NT2/D1 (cell line): ENCODE results near the gene FAM118A.

Experiments
- DNase-seq: peaks from one replicate; pipeline ENCODE4 v3.0.0-alpha.2; 2011; ENCODE audit warnings: low read depth, low spot score
- H3K27me3 ChIP-seq: 2 replicates; pipeline ENCODE4 v1.6.0; 2011; ENCODE audit warnings: mild to moderate bottlenecking; ENCODE audit not compliant: insufficient read length, insufficient read depth
- H3K36me3 ChIP-seq: 2 replicates; pipeline ENCODE4 v1.6.1; 2011; ENCODE audit warnings: mild to moderate bottlenecking, low read length, mixed read lengths; ENCODE audit not compliant: insufficient read depth, insufficient read length
- H3K4me1 ChIP-seq: 2 replicates; pipeline ENCODE4 v1.5.1; 2011; ENCODE audit not compliant: insufficient read depth, insufficient read length
- H3K4me3 ChIP-seq: 2 replicates; pipeline ENCODE4 v1.5.1; 2011; ENCODE audit warnings: low read depth; ENCODE audit not compliant: insufficient read length
- H3K9ac ChIP-seq: 2 replicates; pipeline ENCODE4 v1.6.0; 2011; ENCODE audit warnings: low read depth; ENCODE audit not compliant: insufficient read length
- H3K9me3 ChIP-seq: 2 replicates; pipeline ENCODE4 v1.5.1; 2011; ENCODE audit warnings: mild to moderate bottlenecking, low read length; ENCODE audit not compliant: insufficient read depth
- SUZ12 ChIP-seq: IDR thresholded peaks from 2 replicates; pipeline ENCODE4 v1.6.1; 2011; ENCODE audit not compliant: insufficient read length, insufficient read depth; ENCODE audit errors: extremely low read depth
- YY1 ChIP-seq: IDR thresholded peaks from 2 replicates; pipeline ENCODE4 v1.6.1; 2011; ENCODE audit not compliant: insufficient read length, insufficient read depth
- ZNF274 ChIP-seq: IDR thresholded peaks from 2 replicates; pipeline ENCODE4 v1.6.1; 2011; ENCODE audit warnings: mild to moderate bottlenecking, low read depth, low read length

FAM118A gene

DNA sequence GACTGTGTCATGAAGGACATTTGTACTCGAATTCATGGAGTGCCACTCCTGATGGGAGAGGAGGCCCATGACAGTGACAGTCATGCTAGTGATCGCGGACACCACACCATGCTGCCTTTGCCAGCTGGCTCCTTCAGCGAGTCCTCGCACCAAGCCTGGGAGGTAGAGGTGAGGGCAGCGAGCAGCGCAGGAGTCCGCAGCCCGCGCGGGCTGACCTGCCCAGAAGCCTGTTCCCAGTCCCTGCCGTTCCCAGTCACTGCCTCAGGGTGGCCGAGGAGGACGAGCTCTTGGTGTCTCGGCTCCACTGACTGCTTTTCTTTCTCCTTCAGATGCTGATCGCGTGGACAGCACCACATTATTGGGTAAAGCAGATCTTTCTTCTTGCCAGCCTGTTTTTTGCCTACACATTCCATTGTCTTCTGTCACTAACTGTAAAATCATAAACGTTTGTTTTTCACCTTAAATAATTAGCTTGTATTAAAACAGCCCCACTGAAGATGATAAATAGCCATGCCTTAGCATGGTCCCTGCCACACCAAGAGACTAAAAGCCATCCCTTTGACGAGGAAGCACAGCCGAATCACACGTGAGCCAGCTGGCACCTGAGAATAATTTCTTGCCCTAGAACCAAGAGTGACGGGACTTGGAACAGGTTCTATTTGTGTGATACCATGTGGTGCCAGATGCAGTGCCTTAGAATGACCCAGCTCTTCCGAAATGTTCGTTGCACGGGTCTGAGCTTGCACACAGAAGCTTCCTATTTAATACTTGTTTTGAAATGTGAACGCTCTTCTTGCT, 25.5 kb downstream of the FAM118A start:
- Histone ChIP-seq H3K4me3 (no peak overlapping the region), H3K27me3 (no peaks in the 10 kb centered on the region), H3K9ac (no peak overlapping the region), H3K4me1 (no peaks in the 10 kb centered on the region), H3K9me3 (no peaks in the 10 kb centered on the region), H3K36me3 (peaks cover 58% of the 10 kb centered on the region)
- no peak for DNase-seq
- TF ChIP-seq SUZ12 (no peak), YY1 (no peak), ZNF274 (no peak)

DNA sequence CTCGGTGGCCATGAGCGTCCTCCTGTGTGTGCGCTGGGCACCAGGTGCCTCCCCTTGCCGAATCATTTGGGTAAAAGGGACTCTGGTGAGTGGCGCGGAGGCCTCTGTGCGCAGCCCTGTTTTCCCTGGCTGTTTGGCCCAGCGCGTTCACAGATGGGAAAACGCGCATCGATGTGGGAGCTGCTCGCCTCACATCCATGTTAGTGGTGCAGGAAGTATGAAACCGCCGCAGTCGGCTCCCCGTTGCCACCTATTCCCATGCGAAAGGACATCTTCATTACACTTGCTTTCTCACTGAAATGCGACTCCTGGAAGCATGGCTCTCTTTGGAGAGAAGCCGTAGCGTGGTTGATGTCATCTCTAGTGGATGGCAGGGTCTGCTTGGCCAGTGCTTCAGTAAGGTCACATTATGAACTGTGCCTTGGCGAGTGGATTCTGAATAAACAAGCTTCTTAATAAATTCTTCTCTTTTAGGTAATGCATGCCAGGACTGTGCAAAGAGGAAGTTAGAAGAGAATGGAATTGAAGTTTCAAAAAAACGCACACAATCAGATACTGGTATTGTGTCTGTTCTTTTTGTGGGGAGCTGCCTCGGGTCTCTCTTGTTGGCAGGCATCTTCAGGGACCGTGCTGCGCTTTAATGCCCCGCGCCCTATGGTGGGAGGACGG, 26.3 kb downstream of the FAM118A start:
- DNase-seq, result no peak
- H3K9me3 ChIP-seq, result no peaks in the 10 kb centered on the region
- TF ChIP-seq SUZ12, result no peak
- TF ChIP-seq YY1, result no peak
- no peak for TF ChIP-seq ZNF274
- no peaks in the 10 kb centered on the region for H3K27me3 ChIP-seq
- no peak overlapping the region for H3K4me3 ChIP-seq
- H3K36me3 ChIP-seq, result peaks cover 58% of the 10 kb centered on the region
- H3K9ac ChIP-seq, result no peak overlapping the region
- no peaks in the 10 kb centered on the region for H3K4me1 ChIP-seq

DNA sequence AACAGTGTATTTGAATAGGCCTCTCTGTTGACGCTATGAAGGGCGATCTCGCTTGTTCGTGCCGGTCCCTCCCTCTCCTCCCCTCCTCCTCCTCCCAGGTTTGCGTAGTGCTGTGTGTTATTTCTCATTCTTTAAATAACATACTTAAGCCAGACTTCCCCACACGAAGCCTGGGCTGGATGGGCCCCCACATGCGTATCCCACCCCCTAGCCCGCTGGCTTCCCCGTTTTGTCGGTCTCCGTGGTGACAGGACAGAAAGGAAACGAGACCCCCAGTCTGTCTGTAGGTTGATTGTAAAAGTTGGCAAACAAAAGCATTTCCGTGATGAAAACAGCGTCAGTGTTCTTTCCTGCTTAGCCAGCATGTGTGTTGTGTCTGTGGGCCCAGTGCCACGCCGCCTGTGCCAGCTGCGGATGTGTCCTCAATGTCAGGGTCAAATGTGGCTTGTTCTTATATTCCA, 27.3 kb downstream of the FAM118A start:
- Histone ChIP-seq H3K27me3 (no peaks in the 10 kb centered on the region), H3K36me3 (peaks cover 58% of the 10 kb centered on the region), H3K9ac (no peak overlapping the region), H3K4me3 (no peak overlapping the region), H3K9me3 (no peaks in the 10 kb centered on the region), H3K4me1 (no peaks in the 10 kb centered on the region)
- no peak for TF ChIP-seq YY1
- TF ChIP-seq SUZ12, result no peak
- TF ChIP-seq ZNF274, result no peak
- no peak for DNase-seq

DNA sequence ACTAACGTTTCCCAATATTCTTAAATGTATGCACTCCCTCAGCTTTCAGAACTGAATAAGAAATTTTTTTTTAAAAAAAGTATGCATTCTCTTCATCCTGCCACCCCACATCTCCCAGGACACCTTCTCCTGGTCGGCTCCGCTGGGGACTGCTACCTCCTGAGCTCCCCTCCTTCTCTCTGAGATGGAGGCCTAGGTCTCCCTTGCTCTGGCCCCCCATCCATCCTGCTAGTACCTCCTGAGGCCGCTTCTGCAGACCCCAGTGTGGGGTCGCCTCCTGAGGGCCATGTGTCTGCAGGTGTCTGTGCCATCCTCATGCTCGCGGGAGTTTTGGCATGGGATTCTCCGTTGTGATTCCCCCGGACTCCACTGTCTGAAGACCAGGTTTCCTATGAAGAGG, 27.8 kb downstream of the FAM118A start:
- no peak overlapping the region for H3K4me3 ChIP-seq
- H3K9me3 ChIP-seq, result no peaks in the 10 kb centered on the region
- no peak overlapping the region for H3K9ac ChIP-seq
- H3K36me3 ChIP-seq, result peaks cover 56% of the 10 kb centered on the region
- H3K27me3 ChIP-seq, result no peaks in the 10 kb centered on the region
- TF ChIP-seq ZNF274, result no peak
- no peak for TF ChIP-seq SUZ12
- no peak for TF ChIP-seq YY1
- no peak for DNase-seq
- no peaks in the 10 kb centered on the region for H3K4me1 ChIP-seq

DNA sequence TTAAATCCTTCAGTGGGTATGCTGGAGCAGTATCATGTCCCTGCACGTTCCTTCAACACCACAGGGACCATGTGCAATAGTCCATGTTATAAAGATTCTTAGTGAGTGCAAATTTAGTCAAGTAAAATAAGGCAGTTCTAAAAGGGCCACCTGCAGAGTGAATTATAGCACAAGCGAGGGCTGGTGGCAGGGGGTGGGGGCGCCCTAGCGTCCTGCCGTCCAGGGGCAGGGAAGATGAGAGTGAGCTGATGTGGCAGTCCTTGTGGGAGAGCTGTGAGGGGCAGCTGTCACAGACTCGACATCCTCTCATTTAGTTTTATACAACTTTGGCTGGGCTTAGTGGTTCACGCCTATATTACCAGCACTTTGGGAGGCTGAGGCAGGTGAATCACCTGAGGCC, 29.1 kb downstream of the FAM118A start:
- TF ChIP-seq ZNF274 (no peak), YY1 (no peak), SUZ12 (no peak)
- Histone ChIP-seq H3K4me1 (no peaks in the 10 kb centered on the region), H3K4me3 (no peak overlapping the region), H3K27me3 (no peaks in the 10 kb centered on the region), H3K9ac (no peak overlapping the region), H3K36me3 (peaks cover 56% of the 10 kb centered on the region), H3K9me3 (no peaks in the 10 kb centered on the region)
- no peak for DNase-seq

DNA sequence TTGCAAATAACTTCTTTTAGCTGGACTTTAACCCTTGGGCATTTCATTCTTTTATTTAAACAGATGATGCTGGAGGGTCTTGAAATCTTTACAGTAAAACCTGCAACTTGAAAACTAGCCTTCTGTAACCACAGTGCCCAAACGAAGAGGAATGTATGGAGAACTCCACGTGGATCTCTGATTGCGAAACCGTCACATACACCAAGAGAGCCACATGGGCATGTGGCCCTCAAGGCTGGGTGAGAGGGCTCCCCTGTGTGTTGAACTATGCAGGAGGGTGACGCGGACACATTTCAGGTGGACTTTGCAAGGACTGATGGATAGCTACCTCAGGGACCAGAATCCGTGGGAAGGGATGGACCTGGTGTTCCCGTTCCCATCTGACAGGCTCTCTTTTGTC, 30.6 kb downstream of the FAM118A start:
- peaks cover 45% of the 10 kb centered on the region for H3K36me3 ChIP-seq
- no peaks in the 10 kb centered on the region for H3K9me3 ChIP-seq
- no peak for DNase-seq
- H3K4me3 ChIP-seq, result no peak overlapping the region
- H3K27me3 ChIP-seq, result no peaks in the 10 kb centered on the region
- H3K9ac ChIP-seq, result no peak overlapping the region
- H3K4me1 ChIP-seq, result no peaks in the 10 kb centered on the region
- TF ChIP-seq ZNF274 (no peak), YY1 (no peak), SUZ12 (no peak)

DNA sequence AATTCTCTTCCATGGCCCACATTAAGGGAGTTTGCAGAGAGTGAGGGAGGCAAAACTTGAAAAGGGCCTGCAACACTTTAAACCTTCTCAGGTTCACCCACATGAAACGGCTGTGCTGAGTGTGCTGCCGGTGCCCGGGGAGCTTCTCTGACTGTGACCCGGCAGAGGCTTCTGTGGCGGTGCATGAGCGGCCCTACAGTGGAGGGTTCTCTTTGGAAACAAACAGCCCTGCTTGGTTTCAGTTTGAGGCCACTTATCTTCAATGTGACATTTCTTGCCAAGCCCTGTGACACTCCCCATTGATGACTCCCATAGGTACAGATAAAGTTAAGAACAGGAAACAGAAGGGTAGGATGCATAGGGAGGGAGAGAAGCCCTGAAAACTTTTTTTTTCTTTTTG, 31.8 kb downstream of the FAM118A start:
- DNase-seq, result no peak
- H3K27me3 ChIP-seq, result no peaks in the 10 kb centered on the region
- TF ChIP-seq ZNF274 (no peak), YY1 (no peak), SUZ12 (no peak)
- H3K36me3 ChIP-seq, result peaks cover 35% of the 10 kb centered on the region
- H3K4me1 ChIP-seq, result no peaks in the 10 kb centered on the region
- H3K9ac ChIP-seq, result no peak overlapping the region
- no peak overlapping the region for H3K4me3 ChIP-seq
- H3K9me3 ChIP-seq, result no peaks in the 10 kb centered on the region
